WTC11 (cell line): Measurements from ENCODE around the gene XIRP2. TPM values are rescaled to one million over a fixed set of nuclear protein-coding genes. Genes with fewer than 3 reads are reported as not detected.

Experiments
- ATAC-seq: fragments of 200-7000 bp; cut with Tn5 transposase; 2 replicates; pipeline ENCODE4 v1.10.0; 2021; ENCODE audit warnings: mild to moderate bottlenecking, moderate library complexity
- CTCF ChIA-PET: fragments of 300-600 bp; sonication (Branson Sonifier 250); formaldehyde crosslinking; loops from one replicate; lab custom pipeline; 2021; ENCODE audit warnings: antibody characterized with exemption; lab: Charles Lee
- POLR2A ChIA-PET: fragments of 350-600 bp; sonication (Branson Sonifier 250); formaldehyde crosslinking; loops from one replicate; lab custom pipeline; 2021; ENCODE audit warnings: antibody characterized with exemption; lab: Charles Lee
- DNase-seq: peaks from one replicate; pipeline ENCODE4 v3.0.0; 2021; ENCODE audit warnings: low spot score
- H3K27ac Mint-ChIP-seq: 2 replicates; pipeline ENCODE4 v1.8.0; 2021; ENCODE audit warnings: mixed read lengths
- H3K27me3 Mint-ChIP-seq: 2 replicates; pipeline ENCODE4 v1.8.0; 2021; ENCODE audit warnings: low read depth, mild to moderate bottlenecking, moderate library complexity, mixed read lengths
- H3K36me3 Mint-ChIP-seq: 2 replicates; pipeline ENCODE4 v1.8.0; 2021; ENCODE audit warnings: mixed read lengths
- H3K4me1 Mint-ChIP-seq: 2 replicates; pipeline ENCODE4 v1.8.0; 2022; ENCODE audit warnings: mixed read lengths
- H3K4me3 Mint-ChIP-seq: 2 replicates; pipeline ENCODE4 v1.8.0; 2021; ENCODE audit warnings: mild to moderate bottlenecking, moderate library complexity, mixed read lengths
- H3K9me3 Mint-ChIP-seq: 2 replicates; pipeline ENCODE4 v1.8.0; 2021; ENCODE audit warnings: mixed read lengths
- CBFB ChIP-seq: sonication (generic); formaldehyde crosslinking; IDR thresholded peaks from 2 replicates; pipeline ENCODE4 v1.8.1; 2022; ENCODE audit warnings: mild to moderate bottlenecking, low read depth, missing genetic modification reagents
- EMX1 ChIP-seq: fragments of 250-450 bp; sonication (Bioruptor Pico); IDR thresholded peaks from 2 replicates; pipeline ENCODE4 v1.8.0; 2021; ENCODE audit warnings: mild to moderate bottlenecking
- FOXP1 ChIP-seq: sonication (generic); formaldehyde crosslinking; IDR thresholded peaks from 2 replicates; pipeline ENCODE4 v1.8.0; 2022; ENCODE audit warnings: missing genetic modification reagents, mild to moderate bottlenecking, moderate library complexity, borderline replicate concordance
- GRHL2 ChIP-seq: fragments of 250-450 bp; sonication (Bioruptor Pico); IDR thresholded peaks from 2 replicates; pipeline ENCODE4 v1.8.0; 2022; ENCODE audit warnings: mild to moderate bottlenecking, moderate library complexity; ENCODE audit not compliant: insufficient replicate concordance, severe bottlenecking
- GTF2I ChIP-seq: fragments of 250-450 bp; sonication (Bioruptor Pico); conservative IDR thresholded peaks from 2 replicates; pipeline ENCODE4 v1.4.0; 2021; ENCODE audit warnings: mild to moderate bottlenecking
- JAZF1 ChIP-seq: fragments of 250-450 bp; sonication (Bioruptor Pico); IDR thresholded peaks from 2 replicates; pipeline ENCODE4 v1.9.0; 2021; ENCODE audit warnings: moderate library complexity, mild to moderate bottlenecking, inconsistent platforms
- KAT7 ChIP-seq: sonication (generic); formaldehyde crosslinking; IDR thresholded peaks from 2 replicates; pipeline ENCODE4 v1.8.1; 2023; ENCODE audit warnings: missing genetic modification reagents, mild to moderate bottlenecking, borderline replicate concordance
- NFE2L1 ChIP-seq: sonication (generic); formaldehyde crosslinking; IDR thresholded peaks from 2 replicates; pipeline ENCODE4 v1.8.1; 2023; ENCODE audit warnings: missing genetic modification reagents
- RORB ChIP-seq: fragments of 250-450 bp; sonication (Bioruptor Pico); IDR thresholded peaks from 2 replicates; pipeline ENCODE4 v1.9.0; 2021; ENCODE audit warnings: mild to moderate bottlenecking
- SMAD3 ChIP-seq: sonication (generic); formaldehyde crosslinking; IDR thresholded peaks from 2 replicates; pipeline ENCODE4 v1.8.0; 2022; ENCODE audit warnings: missing genetic modification reagents, mild to moderate bottlenecking, borderline replicate concordance
- SP1 ChIP-seq: sonication (generic); formaldehyde crosslinking; conservative IDR thresholded peaks from 2 replicates; pipeline ENCODE4 v1.8.1; 2022; ENCODE audit warnings: missing genetic modification reagents
- ZNF396 ChIP-seq: fragments of 250-450 bp; sonication (Bioruptor Pico); IDR thresholded peaks from 2 replicates; pipeline ENCODE4 v1.8.0; 2021; ENCODE audit warnings: mild to moderate bottlenecking, moderate library complexity, borderline replicate concordance
- ZNF416 ChIP-seq: fragments of 250-450 bp; sonication (Bioruptor Pico); IDR thresholded peaks from 2 replicates; pipeline ENCODE4 v1.9.0; 2021; ENCODE audit warnings: mild to moderate bottlenecking, inconsistent platforms
- total RNA-seq: library from RNA; stranded (reverse); gene quantifications from 3 replicates; pipeline ENCODE4 v1.2.3, GENCODE V29; 2021
- TF ChIP-seq, protein P1 (sequence below): fragments of 250-450 bp; sonication (Bioruptor Pico); IDR thresholded peaks from 2 replicates; pipeline ENCODE4 v2.1.2; 2022; ENCODE audit warnings: mild to moderate bottlenecking, moderate library complexity
- TF ChIP-seq, protein P2 (sequence below): sonication (generic); formaldehyde crosslinking; conservative IDR thresholded peaks from 2 replicates; pipeline ENCODE4 v1.8.1; 2023; ENCODE audit warnings: mild to moderate bottlenecking, low read depth, missing genetic modification reagents, moderate library complexity
- TF ChIP-seq, protein P3 (sequence below): sonication (generic); formaldehyde crosslinking; IDR thresholded peaks from 2 replicates; pipeline ENCODE4 v1.8.1; 2023; ENCODE audit warnings: mild to moderate bottlenecking, missing genetic modification reagents, borderline replicate concordance
- TF ChIP-seq, protein P4 (sequence below): sonication (generic); formaldehyde crosslinking; IDR thresholded peaks from 2 replicates; pipeline ENCODE4 v1.8.1; 2022; ENCODE audit warnings: low read depth, mild to moderate bottlenecking, moderate library complexity, missing genetic modification reagents, borderline replicate concordance
- TF ChIP-seq, protein P5 (sequence below): fragments of 250-450 bp; sonication (Bioruptor Pico); IDR thresholded peaks from 2 replicates; pipeline ENCODE4 v1.9.0; 2021; ENCODE audit warnings: mild to moderate bottlenecking
- TF ChIP-seq, protein P6 (sequence below): sonication (generic); formaldehyde crosslinking; IDR thresholded peaks from 2 replicates; pipeline ENCODE4 v1.8.1; 2023; ENCODE audit warnings: mild to moderate bottlenecking, missing genetic modification reagents, moderate library complexity

The XIRP2 gene
- total RNA-seq, 1 experiment from 2014 or later, result 0.87 TPM

DNA sequence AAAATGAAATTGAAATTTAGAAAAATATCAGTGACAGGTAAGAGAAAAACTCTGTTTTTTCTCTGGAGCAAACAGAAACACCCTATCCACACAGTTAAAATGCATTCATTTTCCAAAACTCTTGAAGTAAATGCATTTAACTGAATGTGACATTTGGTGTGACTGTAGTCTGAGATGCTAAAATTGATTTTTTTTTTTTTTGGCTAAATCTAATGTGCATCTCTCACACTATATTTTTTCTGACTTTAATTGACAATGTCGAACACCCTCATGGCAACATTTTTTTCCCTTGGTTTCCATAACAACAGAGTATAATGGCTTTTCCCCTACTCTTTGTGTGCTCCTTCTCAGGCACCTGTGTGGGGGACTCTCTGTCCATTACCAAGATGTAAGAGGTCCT, 366.4 kb downstream of the XIRP2 start:
- CTCF ChIA-PET, result no interaction called here
- DNase-seq, result no peak
- no peak; the same call in 1 of the 2 replicates for ATAC-seq
- Mint-ChIP-seq H3K4me1 (peaks cover 41% of the 10 kb centered on the region), H3K4me3 (no peak overlapping the region), H3K9me3 (0 out of 2 replicates have a peak, but pooled peaks cover under 1% of the 10 kb centered on the region), H3K27ac (no peak overlapping the region), H3K36me3 (no peaks in the 10 kb centered on the region), H3K27me3 (no peaks in the 10 kb centered on the region; the same call in 1 of the 2 replicates)
- POLR2A ChIA-PET, result no interaction called here
- TF ChIP-seq EMX1 (CRISPR knock-in tag) (no peak), ZNF416 (no peak), NFE2L1 (CRISPR knock-in tag) (no peak), FOXP1 (no peak), SP1 (no peak)
- TF ChIP-seq, protein P1, sequence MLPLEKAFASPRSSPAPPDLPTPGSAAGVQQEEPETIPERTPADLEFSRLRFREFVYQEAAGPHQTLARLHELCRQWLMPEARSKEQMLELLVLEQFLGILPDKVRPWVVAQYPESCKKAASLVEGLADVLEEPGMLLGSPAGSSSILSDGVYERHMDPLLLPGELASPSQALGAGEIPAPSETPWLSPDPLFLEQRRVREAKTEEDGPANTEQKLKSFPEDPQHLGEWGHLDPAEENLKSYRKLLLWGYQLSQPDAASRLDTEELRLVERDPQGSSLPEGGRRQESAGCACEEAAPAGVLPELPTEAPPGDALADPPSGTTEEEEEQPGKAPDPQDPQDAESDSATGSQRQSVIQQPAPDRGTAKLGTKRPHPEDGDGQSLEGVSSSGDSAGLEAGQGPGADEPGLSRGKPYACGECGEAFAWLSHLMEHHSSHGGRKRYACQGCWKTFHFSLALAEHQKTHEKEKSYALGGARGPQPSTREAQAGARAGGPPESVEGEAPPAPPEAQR (CRISPR knock-in tag), result no peak

DNA sequence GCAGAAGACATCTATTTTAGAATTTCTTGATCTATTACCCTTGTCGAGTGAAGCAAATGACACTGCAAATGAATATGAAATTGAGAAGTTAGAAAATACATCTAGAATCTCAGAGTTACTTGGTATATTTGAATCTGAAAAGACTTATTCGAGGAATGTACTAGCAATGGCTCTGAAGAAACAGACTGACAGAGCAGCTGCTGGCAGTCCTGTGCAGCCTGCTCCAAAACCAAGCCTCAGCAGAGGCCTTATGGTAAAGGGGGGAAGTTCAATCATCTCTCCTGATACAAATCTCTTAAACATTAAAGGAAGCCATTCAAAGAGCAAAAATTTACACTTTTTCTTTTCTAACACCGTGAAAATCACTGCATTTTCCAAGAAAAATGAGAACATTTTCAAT, 370.4 kb downstream of the XIRP2 start:
- ChIA-PET POLR2A (no interaction called here), CTCF (interaction anchor here (0.7 kb wide), 1 partner anchor 33 kb away, joined by 3 read pairs; no protein-coding TSS in a partner anchor)
- Mint-ChIP-seq H3K4me3 (no peak overlapping the region), H3K4me1 (peaks cover 44% of the 10 kb centered on the region), H3K27ac (no peak overlapping the region; the same call in 1 of the 2 replicates), H3K9me3 (0 out of 2 replicates have a peak, but pooled peaks cover 3% of the 10 kb centered on the region), H3K27me3 (no peaks in the 10 kb centered on the region), H3K36me3 (no peaks in the 10 kb centered on the region)
- peak; percentile 85 for ATAC-seq
- no peak for TF ChIP-seq SMAD3 (CRISPR knock-in tag)
- DNase-seq, result no peak

DNA sequence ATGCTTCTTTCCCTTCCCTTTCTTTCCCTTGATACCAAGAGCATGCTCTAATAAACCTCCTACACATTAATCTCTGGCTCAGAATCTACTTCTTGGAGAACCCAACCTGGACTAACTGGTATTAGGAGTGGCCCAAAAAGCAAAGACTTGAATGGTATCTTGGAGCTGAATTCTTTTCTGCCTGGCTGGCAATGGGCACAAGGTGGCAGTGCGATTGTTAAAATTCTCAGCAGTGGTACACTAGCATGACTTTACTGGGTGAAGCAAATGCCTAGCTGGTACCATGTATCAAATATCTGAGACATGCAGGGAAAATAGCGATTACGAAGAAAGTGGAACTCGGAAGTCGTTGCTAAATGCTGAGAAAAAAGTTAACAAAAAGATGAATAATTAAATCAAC, 376.1 kb downstream of the XIRP2 start:
- H3K4me1 Mint-ChIP-seq, result peaks cover 20% of the 10 kb centered on the region
- no peak overlapping the region for H3K27ac Mint-ChIP-seq
- peaks cover 28% of the 10 kb centered on the region for H3K36me3 Mint-ChIP-seq
- no peaks in the 10 kb centered on the region for H3K27me3 Mint-ChIP-seq
- peaks cover 34% of the 10 kb centered on the region for H3K9me3 Mint-ChIP-seq
- ATAC-seq, result peak; percentile 95
- ChIA-PET POLR2A (no interaction called here), CTCF (interaction anchor here (0.5 to 2.4 kb wide), 32 partner anchors 8 to 856 kb away, joined by 3 to 25 read pairs (median 4); partner anchors contain the start of gene B3GALT1)
- H3K4me3 Mint-ChIP-seq, result no peak overlapping the region
- TF ChIP-seq GRHL2 (CRISPR knock-in tag), result no peak
- TF ChIP-seq, protein P2, sequence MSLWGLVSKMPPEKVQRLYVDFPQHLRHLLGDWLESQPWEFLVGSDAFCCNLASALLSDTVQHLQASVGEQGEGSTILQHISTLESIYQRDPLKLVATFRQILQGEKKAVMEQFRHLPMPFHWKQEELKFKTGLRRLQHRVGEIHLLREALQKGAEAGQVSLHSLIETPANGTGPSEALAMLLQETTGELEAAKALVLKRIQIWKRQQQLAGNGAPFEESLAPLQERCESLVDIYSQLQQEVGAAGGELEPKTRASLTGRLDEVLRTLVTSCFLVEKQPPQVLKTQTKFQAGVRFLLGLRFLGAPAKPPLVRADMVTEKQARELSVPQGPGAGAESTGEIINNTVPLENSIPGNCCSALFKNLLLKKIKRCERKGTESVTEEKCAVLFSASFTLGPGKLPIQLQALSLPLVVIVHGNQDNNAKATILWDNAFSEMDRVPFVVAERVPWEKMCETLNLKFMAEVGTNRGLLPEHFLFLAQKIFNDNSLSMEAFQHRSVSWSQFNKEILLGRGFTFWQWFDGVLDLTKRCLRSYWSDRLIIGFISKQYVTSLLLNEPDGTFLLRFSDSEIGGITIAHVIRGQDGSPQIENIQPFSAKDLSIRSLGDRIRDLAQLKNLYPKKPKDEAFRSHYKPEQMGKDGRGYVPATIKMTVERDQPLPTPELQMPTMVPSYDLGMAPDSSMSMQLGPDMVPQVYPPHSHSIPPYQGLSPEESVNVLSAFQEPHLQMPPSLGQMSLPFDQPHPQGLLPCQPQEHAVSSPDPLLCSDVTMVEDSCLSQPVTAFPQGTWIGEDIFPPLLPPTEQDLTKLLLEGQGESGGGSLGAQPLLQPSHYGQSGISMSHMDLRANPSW, result no peak
- no peak for TF ChIP-seq ZNF396 (CRISPR knock-in tag)
- peak; percentile 43 for DNase-seq

DNA sequence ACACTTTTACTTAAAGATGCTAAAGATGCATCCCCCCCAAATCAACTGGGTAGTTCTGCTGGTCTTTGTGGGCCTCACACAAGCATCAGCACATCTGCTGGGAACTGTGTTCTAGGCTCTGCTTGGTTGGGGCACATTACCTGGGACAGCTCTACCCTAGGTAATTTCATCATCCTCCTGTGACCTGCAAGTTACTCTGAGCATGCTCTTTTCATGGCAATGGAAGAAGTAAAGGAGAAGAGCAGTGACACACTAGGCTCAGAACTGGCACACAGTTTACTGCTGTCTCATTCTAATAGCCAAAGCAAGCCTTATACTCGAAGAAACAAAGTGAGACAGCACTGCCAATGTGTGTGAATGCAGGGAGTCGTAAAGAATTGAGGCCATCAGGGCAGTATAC, 376.7 kb downstream of the XIRP2 start:
- H3K4me3 Mint-ChIP-seq, result no peak overlapping the region
- peaks cover 19% of the 10 kb centered on the region for H3K4me1 Mint-ChIP-seq
- ChIA-PET CTCF (interaction anchor here (0.5 to 2.4 kb wide), 24 partner anchors 8 to 853 kb away, joined by 3 to 25 read pairs (median 5); partner anchors contain the start of gene B3GALT1), POLR2A (no interaction called here)
- peaks cover 33% of the 10 kb centered on the region for H3K36me3 Mint-ChIP-seq
- H3K9me3 Mint-ChIP-seq, result peaks cover 39% of the 10 kb centered on the region
- H3K27ac Mint-ChIP-seq, result no peak overlapping the region
- no peaks in the 10 kb centered on the region for H3K27me3 Mint-ChIP-seq
- ATAC-seq, result no peak
- no peak for DNase-seq
- TF ChIP-seq, protein P3, sequence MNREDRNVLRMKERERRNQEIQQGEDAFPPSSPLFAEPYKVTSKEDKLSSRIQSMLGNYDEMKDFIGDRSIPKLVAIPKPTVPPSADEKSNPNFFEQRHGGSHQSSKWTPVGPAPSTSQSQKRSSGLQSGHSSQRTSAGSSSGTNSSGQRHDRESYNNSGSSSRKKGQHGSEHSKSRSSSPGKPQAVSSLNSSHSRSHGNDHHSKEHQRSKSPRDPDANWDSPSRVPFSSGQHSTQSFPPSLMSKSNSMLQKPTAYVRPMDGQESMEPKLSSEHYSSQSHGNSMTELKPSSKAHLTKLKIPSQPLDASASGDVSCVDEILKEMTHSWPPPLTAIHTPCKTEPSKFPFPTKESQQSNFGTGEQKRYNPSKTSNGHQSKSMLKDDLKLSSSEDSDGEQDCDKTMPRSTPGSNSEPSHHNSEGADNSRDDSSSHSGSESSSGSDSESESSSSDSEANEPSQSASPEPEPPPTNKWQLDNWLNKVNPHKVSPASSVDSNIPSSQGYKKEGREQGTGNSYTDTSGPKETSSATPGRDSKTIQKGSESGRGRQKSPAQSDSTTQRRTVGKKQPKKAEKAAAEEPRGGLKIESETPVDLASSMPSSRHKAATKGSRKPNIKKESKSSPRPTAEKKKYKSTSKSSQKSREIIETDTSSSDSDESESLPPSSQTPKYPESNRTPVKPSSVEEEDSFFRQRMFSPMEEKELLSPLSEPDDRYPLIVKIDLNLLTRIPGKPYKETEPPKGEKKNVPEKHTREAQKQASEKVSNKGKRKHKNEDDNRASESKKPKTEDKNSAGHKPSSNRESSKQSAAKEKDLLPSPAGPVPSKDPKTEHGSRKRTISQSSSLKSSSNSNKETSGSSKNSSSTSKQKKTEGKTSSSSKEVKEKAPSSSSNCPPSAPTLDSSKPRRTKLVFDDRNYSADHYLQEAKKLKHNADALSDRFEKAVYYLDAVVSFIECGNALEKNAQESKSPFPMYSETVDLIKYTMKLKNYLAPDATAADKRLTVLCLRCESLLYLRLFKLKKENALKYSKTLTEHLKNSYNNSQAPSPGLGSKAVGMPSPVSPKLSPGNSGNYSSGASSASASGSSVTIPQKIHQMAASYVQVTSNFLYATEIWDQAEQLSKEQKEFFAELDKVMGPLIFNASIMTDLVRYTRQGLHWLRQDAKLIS (CRISPR knock-in tag), result no peak
- TF ChIP-seq RORB (CRISPR knock-in tag) (no peak), KAT7 (no peak), GTF2I (no peak), JAZF1 (no peak), CBFB (CRISPR knock-in tag) (no peak)
- TF ChIP-seq, protein P4, sequence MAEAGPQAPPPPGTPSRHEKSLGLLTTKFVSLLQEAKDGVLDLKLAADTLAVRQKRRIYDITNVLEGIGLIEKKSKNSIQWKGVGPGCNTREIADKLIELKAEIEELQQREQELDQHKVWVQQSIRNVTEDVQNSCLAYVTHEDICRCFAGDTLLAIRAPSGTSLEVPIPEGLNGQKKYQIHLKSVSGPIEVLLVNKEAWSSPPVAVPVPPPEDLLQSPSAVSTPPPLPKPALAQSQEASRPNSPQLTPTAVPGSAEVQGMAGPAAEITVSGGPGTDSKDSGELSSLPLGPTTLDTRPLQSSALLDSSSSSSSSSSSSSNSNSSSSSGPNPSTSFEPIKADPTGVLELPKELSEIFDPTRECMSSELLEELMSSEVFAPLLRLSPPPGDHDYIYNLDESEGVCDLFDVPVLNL (CRISPR knock-in tag), result no peak
- TF ChIP-seq, protein P5, sequence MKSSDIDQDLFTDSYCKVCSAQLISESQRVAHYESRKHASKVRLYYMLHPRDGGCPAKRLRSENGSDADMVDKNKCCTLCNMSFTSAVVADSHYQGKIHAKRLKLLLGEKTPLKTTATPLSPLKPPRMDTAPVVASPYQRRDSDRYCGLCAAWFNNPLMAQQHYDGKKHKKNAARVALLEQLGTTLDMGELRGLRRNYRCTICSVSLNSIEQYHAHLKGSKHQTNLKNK (CRISPR knock-in tag), result no peak
- TF ChIP-seq, protein P6, sequence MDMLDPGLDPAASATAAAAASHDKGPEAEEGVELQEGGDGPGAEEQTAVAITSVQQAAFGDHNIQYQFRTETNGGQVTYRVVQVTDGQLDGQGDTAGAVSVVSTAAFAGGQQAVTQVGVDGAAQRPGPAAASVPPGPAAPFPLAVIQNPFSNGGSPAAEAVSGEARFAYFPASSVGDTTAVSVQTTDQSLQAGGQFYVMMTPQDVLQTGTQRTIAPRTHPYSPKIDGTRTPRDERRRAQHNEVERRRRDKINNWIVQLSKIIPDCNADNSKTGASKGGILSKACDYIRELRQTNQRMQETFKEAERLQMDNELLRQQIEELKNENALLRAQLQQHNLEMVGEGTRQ (CRISPR knock-in tag), result no peak
